Transverse colon (tissue), 4 donors: ENCODE data around the gene PGM1.

Experiments used
- POLR2AphosphoS5 ChIP-seq, 3 donors: sonication (generic); formaldehyde crosslinking; IDR thresholded peaks; one replicate each; pipeline ENCODE4 v1.6.1; 2016; ENCODE audit warnings: antibody characterized with exemption in 3 of 3
- TF ChIP-seq, protein P1 (sequence below), 5 experiments: fragments of 200-600 bp in 3 of 5; fragments of 450-650 bp in 2 of 5; sonication (generic) in 3 of 5; IDR thresholded peaks; 1 replicate in 2 of 5; 2 replicates in 3 of 5; pipeline ENCODE4 v1.5.1; 2016 to 2017; ENCODE audit warnings: antibody characterized with exemption in 5 of 5, inconsistent platforms in 3 of 5, mild to moderate bottlenecking in 2 of 5, moderate library complexity in 1 of 5

DNA sequence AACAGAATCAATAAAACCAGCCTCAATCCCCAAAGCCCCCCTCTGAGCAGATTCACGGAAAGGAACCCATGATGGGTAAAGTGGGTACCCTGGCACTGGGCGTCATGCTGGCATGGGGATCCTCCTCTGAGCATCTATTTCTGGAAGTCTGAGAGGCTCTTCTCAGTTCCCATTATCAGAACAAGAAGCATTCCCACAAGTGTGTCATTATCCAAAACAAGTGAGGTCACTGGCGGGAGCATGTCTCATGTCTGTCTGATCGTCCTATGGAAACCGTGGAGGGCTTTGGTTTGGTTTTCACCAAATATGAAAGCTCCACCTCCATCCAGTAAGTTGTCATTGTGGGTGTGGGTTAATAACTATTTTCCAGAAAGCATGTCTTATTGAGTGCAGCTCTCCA lies 70.7 kb downstream of the PGM1 start:
- TF ChIP-seq, protein P1, sequence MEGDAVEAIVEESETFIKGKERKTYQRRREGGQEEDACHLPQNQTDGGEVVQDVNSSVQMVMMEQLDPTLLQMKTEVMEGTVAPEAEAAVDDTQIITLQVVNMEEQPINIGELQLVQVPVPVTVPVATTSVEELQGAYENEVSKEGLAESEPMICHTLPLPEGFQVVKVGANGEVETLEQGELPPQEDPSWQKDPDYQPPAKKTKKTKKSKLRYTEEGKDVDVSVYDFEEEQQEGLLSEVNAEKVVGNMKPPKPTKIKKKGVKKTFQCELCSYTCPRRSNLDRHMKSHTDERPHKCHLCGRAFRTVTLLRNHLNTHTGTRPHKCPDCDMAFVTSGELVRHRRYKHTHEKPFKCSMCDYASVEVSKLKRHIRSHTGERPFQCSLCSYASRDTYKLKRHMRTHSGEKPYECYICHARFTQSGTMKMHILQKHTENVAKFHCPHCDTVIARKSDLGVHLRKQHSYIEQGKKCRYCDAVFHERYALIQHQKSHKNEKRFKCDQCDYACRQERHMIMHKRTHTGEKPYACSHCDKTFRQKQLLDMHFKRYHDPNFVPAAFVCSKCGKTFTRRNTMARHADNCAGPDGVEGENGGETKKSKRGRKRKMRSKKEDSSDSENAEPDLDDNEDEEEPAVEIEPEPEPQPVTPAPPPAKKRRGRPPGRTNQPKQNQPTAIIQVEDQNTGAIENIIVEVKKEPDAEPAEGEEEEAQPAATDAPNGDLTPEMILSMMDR (IDR thresholded peaks at IDR 0.05) = no peak
- TF ChIP-seq POLR2AphosphoS5 (IDR thresholded peaks at IDR 0.05) = no peak
